ENCODE data around the gene MOB3A. TPM values are rescaled to one million over a fixed set of nuclear protein-coding genes. Genes with fewer than 3 reads are reported as not detected.

MOB3A gene
- total and polyA plus RNA-seq, 2 of the 8 experiments (the other 6 are each of a cell fraction or from before 2014, with no cell fraction given): 9.2 to 9.6 TPM

GRCh38 chr19:2112516-2113320 is 16.6 kb upstream of the MOB3A start:
- FAIRE-seq (no peak), DNase-seq (ENCODE audit: low read depth in 1 of 2, low spot score in 2 of 2) (no peak)
- no peak overlapping the region for H3K4ac ChIP-seq (replicated peaks; ENCODE audit: insufficient read length, low read depth, low read length)
- H4K20me1 ChIP-seq (replicated peaks in 1 of 2; ENCODE audit: control insufficient read depth in 1 of 2, insufficient read depth in 2 of 2, low read length in 2 of 2): peaks cover 9 to 24% of the 10 kb centered on the region in 2 experiments
- CTCF ChIA-PET (ENCODE audit: partially characterized antibody): interaction anchor here (0.6 to 2.4 kb wide), 4 partner anchors 11 to 260 kb away, joined by 3 to 8 read pairs (median 3); no protein-coding TSS in a partner anchor
- no peak overlapping the region for H3K18ac ChIP-seq (ENCODE audit: extremely low read depth, low read length)
- peaks cover 63 to 99% (median 93%) of the 10 kb centered on the region in 4 experiments for H3K36me3 ChIP-seq (ENCODE audit: control insufficient read depth in 2 of 4, insufficient read depth in 4 of 4, low read length in 3 of 4)
- no peak overlapping the region for H3K23ac ChIP-seq (ENCODE audit: insufficient read length)
- H3K27ac ChIP-seq (ENCODE audit: low read depth, low read length): no peak overlapping the region
- no peaks in the 10 kb centered on the region; a peak in 1 of 4 replicates for H3K9me3 ChIP-seq (ENCODE audit: insufficient read depth in 2 of 2, low read depth in 1 of 2, low read length in 1 of 2)
- no peak overlapping the region for H3K14ac ChIP-seq (ENCODE audit: insufficient read length)
- H2AK5ac ChIP-seq (ENCODE audit: low read depth, low read length): no peak overlapping the region
- no peak overlapping the region for H2BK15ac ChIP-seq (ENCODE audit: low read length)
- no peak overlapping the region for H2BK120ac ChIP-seq (replicated peaks; ENCODE audit: low read depth, low read length)
- no peak overlapping the region for H3K9ac ChIP-seq (replicated peaks in 1 of 4; ENCODE audit: extremely low read depth in 1 of 4, low read depth in 3 of 4, low read length in 3 of 4)
- no peaks in the 10 kb centered on the region for H3K4me1 ChIP-seq (replicated peaks in 1 of 4; ENCODE audit: control insufficient read depth in 3 of 4, insufficient read depth in 4 of 4, low read length in 3 of 4)
- H2BK20ac ChIP-seq (ENCODE audit: low read length): no peak overlapping the region
- no peak overlapping the region for H2AFZ ChIP-seq (ENCODE audit: low read length)
- no peaks in the 10 kb centered on the region for H3K23me2 ChIP-seq (ENCODE audit: low read depth, low read length)
- H4K5ac ChIP-seq (ENCODE audit: insufficient read length, low read depth, low read length): no peak overlapping the region
- 93% methylated on average over 21 of the region's 23 CpGs; no CpG with 5 or more reads in 1 of the 2 experiments for whole genome bisulfite sequencing, 2 experiments (ENCODE audit: extremely low coverage in 1 of 2, insufficient coverage in 1 of 2, insufficient read length in 1 of 2, insufficient replicate concordance in 2 of 2, low coverage in 1 of 2, low lambda C conversion rate in 2 of 2, missing lambda C conversion rate in 1 of 2)
- H3K4me2 ChIP-seq (ENCODE audit: insufficient read depth in 1 of 2, low read depth in 2 of 2, low read length in 2 of 2): no peak overlapping the region
- POLR2A ChIA-PET (ENCODE audit: partially characterized antibody): interaction anchor here (1.0 to 1.9 kb wide), 3 partner anchors 9 to 159 kb away, joined by 3 to 4 read pairs (median 4); no protein-coding TSS in a partner anchor
- H4K91ac ChIP-seq (replicated peaks; ENCODE audit: insufficient read length, low read length): no peak overlapping the region
- H2BK12ac ChIP-seq (ENCODE audit: low read depth, low read length): no peak overlapping the region
- no peaks in the 10 kb centered on the region for H3K27me3 ChIP-seq (replicated peaks in 1 of 4; ENCODE audit: control insufficient read depth in 3 of 4, extremely low read depth in 1 of 4, insufficient read depth in 3 of 4, low read length in 3 of 4)
- H3K4me3 ChIP-seq (ENCODE audit: extremely low read depth in 1 of 4, insufficient read depth in 2 of 4, low read depth in 3 of 4, low read length in 4 of 4): no peak overlapping the region
- H2BK5ac ChIP-seq (ENCODE audit: low read depth, low read length): no peak overlapping the region
- H3K79me1 ChIP-seq (ENCODE audit: low read depth, low read length): no peaks in the 10 kb centered on the region; the same call in none of the 2 replicates
- no peak overlapping the region for H4K8ac ChIP-seq (ENCODE audit: extremely low read depth, insufficient read depth, low read length)
- no peaks in the 10 kb centered on the region for H3K79me2 ChIP-seq (ENCODE audit: control insufficient read depth in 1 of 2, insufficient read depth in 2 of 2, low read length in 2 of 2)
- H3K56ac ChIP-seq (replicated peaks; ENCODE audit: insufficient read length, low read depth, low read length): no peak overlapping the region
- TF ChIP-seq ATF2 (IDR thresholded peaks at IDR 0.05; ENCODE audit: low read length): no peak
- no peak for TF ChIP-seq FOSL1 (IDR thresholded peaks at IDR 0.05; ENCODE audit: insufficient read depth, low read depth, low read length)
- TF ChIP-seq ASH2L (IDR thresholded peaks at IDR 0.05; ENCODE audit: low read length): no peak
- no peak for TF ChIP-seq CREB1 (IDR thresholded peaks at IDR 0.05)
- no peak for TF ChIP-seq JUN (IDR thresholded peaks at IDR 0.05; ENCODE audit: low read depth, low read length)
- no peak for TF ChIP-seq SRF (IDR thresholded peaks at IDR 0.05; ENCODE audit: low read depth, low read length)
- TF ChIP-seq BACH1 (IDR thresholded peaks at IDR 0.05; ENCODE audit: low read length): no peak
- TF ChIP-seq EZH2 (IDR thresholded peaks at IDR 0.05; ENCODE audit: low read depth, low read length, severe bottlenecking): no peak
- no peak for TF ChIP-seq SP2 (IDR thresholded peaks at IDR 0.05; ENCODE audit: low read length)
- TF ChIP-seq MAX (IDR thresholded peaks at IDR 0.05): no peak
- no peak for TF ChIP-seq EP300 (IDR thresholded peaks at IDR 0.05; ENCODE audit: borderline replicate concordance in 1 of 2, low read depth in 2 of 2, low read length in 2 of 2)

Data from H1 (cell line).